Left lobe of liver (tissue), 2 donors: ENCODE results near the gene BIVM. TPM values are rescaled to one million over a fixed set of nuclear protein-coding genes. Genes with fewer than 3 reads are reported as not detected.

Experiments used
- ATAC-seq: fragments of 200-7000 bp; cut with Tn5 transposase; one replicate; pipeline ENCODE4 v1.9.1; 2020; ENCODE audit warnings: mild to moderate bottlenecking, moderate library complexity
- DNase-seq: peaks from one replicate; pipeline ENCODE4 v3.0.0-alpha.2; 2020; ENCODE audit warnings: low spot score
- total RNA-seq: library from RNA; stranded (reverse); gene quantifications from one replicate; pipeline ENCODE4 v1.2.1, GENCODE V29; 2021
- donor health status: DM: no; HTN: no; CAD: no; lungs with moderate emphysema.
- donor health status: DM: no; HTN: yes; CAD: no.

BIVM gene
- total RNA-seq, 1 donor from 2014 or later = 19.6 TPM

GRCh38 chr13:102838273-102838672, 39.4 kb downstream of the BIVM start:
- DNase-seq (no peak), ATAC-seq (no peak)

- no peak for ATAC-seq
- no peak for DNase-seq
Measured at GRCh38 chr13:102838982-102839381, 40.1 kb downstream of the BIVM start.

- ATAC-seq (peak; percentile 26), DNase-seq (no peak)
Measured at GRCh38 chr13:102839462-102839861, 40.5 kb downstream of the BIVM start.

DNA sequence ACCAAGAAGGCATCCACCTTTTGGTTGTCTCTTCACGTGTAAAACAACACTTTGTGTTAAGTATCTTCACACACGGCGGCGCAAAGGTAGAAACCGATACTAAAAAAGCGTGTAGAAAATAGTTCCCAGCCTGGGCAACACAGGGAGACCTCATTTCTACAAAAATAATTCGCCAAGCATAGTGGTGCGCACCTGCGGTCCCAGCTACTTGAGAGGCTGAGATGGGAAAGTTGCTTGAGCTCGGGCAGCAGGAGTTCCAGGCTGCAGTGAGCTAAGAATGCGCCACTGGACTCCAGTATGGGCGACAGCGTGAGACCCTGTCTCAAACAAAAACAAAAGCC, 46.3 kb downstream of the BIVM start:
- ATAC-seq = peak; percentile 34
- DNase-seq = no peak

DNA sequence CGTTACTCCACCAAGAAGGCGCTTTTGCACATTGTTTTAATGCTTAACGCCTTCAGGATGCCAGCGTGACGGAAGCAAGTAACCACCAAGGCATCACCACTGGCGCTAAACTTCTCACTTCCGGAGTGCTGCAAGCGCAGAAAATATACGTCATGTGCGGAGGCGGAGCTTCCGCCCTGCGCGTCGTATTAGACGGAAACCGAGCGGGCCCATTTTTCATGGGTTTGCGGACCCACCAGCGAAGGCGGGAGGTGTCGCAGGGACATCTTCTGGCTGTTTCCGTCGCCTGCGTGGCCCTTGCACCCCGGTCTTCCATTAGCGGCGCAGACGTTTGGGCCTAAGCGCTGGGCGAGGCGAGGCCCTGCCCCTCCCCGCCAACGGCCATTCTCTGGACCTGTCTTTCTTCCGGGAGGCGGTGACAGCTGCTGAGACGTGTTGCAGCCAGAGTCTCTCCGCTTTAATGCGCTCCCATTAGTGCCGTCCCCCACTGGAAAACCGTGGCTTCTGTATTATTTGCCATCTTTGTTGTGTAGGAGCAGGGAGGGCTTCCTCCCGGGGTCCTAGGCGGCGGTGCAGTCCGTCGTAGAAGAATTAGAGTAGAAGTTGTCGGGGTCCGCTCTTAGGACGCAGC, 46.8 kb downstream of the BIVM start, which contains the start of gene ERCC5:
TSS of gene ERCC5 (plus strand) at position 403 of the 631 bp plus-strand sequence. CDS start 235 bp downstream, outside the sequence.
- ATAC-seq = peak; percentile 91
- peak; percentile 96 for DNase-seq

DNA sequence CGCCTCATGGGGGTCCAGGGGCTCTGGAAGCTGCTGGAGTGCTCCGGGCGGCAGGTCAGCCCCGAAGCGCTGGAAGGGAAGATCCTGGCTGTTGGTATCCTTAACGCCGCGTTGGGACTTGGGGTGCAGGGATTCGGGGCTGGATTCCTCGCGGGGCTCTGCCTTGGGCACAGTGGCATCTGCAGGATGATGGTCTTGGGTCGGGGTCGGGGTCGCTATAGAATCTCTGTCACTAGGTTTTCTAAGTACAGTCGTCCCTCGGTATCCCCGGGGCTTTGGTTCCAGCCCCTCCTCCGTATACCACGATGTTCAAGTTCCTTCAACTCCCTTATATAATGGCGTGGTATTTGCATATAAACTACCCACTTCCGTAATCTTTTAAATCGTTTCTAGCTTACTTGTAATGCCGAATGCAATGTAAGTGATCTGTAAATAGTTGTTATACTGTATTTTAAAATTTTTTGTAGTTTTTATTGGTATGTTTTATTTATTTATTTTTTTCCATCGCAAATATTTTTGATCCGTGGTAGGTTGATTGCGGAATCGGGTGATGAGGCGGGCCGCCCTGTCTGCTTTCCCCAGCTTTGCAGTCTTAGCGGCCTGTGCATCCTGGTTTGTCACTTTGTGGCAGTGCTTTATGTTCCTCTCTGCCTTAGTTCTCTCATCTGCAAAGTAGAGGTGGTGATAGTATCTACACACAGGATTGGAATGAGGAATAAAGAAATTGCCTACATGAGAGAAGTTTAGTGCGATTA, 47.5 kb downstream of the BIVM start:
- peak; percentile 28 for ATAC-seq
- no peak for DNase-seq

GRCh38 chr13:102847272-102848234, 48.6 kb downstream of the BIVM start:
- ATAC-seq (peak; percentile 37), DNase-seq (no peak)

- ATAC-seq = no peak
- no peak for DNase-seq
Measured at GRCh38 chr13:102848956-102849355, 50.0 kb downstream of the BIVM start.

- DNase-seq (no peak), ATAC-seq (no peak)
Measured at GRCh38 chr13:102852556-102852955, 53.6 kb downstream of the BIVM start.

DNA sequence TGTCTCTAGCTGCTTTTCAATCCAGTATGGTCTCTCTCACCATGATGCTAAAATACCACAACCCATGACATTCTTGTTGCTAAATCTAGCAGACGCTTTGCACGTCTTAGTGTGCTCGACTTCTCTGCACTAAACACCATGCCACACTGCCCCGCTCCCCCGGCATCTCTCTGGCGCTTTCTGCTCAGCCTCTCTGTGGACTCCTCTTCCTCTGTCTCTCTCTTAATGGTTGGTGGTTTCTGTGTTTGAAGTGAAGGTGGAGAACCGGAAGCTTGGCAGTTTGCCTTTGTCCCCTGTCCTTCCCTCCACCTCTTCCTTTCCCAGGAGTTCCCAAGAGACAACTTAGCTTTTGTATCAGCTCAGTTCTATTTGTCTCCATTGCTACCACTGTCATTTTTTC, 55.8 kb downstream of the BIVM start:
- ATAC-seq (no peak), DNase-seq (no peak)

- DNase-seq (peak; percentile 56), ATAC-seq (peak; percentile 82)
Measured at GRCh38 chr13:102856557-102856956, 57.6 kb downstream of the BIVM start.

DNA sequence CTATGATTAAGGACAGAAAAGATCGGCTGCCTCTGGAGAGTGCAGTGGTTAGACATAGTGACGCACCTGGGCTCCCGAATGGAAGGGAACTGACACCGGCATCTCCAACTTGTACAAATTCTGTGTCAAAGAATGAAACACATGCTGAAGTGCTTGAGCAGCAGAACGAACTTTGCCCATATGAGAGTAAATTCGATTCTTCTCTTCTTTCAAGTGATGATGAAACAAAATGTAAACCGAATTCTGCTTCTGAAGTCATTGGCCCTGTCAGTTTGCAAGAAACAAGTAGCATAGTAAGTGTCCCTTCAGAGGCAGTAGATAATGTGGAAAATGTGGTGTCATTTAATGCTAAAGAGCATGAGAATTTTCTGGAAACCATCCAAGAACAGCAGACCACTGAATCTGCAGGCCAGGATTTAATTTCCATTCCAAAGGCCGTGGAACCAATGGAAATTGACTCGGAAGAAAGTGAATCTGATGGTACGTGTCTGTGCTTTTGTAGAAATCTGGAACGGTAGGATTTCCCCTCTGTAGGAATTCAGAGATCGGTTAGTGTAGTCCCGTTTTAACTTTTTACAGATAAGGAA, 63.8 kb downstream of the BIVM start:
- DNase-seq = no peak
- peak; percentile 18 for ATAC-seq

DNA sequence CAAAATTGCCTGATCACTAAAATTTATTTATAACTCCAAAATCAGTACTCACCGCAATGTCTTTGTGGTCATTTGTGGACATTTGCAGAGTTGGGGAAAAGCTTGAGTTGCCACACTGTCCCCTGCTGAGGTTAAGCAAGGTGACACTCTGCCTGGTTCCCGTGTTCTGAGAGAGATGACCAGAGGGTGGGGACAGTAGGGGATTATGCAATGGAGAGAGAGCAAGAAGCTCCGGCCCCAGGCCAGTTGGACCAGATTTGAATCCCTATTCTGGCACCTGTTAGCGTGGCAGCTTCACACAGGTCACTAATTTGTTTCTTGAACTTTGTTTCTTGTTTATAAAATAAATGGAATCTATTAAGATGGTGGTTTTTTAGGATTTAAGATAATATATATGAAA, 64.7 kb downstream of the BIVM start:
- ATAC-seq (peak; percentile 96), DNase-seq (peak; percentile 89)

- ATAC-seq = no peak
- no peak for DNase-seq
Measured at GRCh38 chr13:102868366-102868936, 69.5 kb downstream of the BIVM start.

- DNase-seq (no peak), ATAC-seq (peak; percentile 60)
Measured at GRCh38 chr13:102869948-102870676, 71.2 kb downstream of the BIVM start.

DNA sequence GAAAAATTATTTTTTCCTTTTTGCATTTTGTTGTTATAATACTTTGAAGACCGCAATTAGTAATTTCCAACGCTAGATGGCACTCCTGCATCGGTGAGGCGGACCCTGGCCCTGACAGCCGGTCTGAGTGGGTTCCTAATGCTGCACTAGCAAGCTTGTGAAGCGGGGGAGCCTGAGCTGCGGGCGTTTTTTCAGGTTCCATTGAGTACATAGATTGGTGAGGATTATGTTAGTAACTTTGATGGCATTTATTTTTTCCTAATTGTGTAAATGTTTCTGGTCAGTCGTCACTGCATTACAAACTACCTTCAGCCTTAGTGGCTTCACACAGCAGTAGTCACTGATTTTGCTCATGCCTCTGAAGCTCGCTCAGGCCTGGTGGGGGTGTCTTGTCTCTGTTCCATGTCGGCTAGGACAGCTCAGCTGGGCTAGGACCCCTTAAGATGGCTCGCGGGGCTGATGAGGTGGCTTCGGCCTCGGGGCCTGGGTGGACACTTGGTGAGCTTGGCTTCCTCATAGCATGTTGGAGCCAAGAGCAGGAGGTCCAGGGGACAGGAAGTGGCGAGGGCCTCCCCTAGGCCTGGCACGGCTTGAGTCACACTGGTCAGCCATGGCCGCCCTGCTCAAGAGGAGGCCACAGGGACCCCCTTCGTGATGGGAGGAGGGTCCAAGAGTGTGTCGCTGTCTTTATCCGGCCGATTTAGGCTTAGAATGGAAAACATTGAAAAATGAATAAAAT, 71.9 kb downstream of the BIVM start:
- no peak for DNase-seq
- peak; percentile 94 for ATAC-seq

- DNase-seq (no peak), ATAC-seq (no peak)
Measured at GRCh38 chr13:102872131-102872530, 73.2 kb downstream of the BIVM start.

DNA sequence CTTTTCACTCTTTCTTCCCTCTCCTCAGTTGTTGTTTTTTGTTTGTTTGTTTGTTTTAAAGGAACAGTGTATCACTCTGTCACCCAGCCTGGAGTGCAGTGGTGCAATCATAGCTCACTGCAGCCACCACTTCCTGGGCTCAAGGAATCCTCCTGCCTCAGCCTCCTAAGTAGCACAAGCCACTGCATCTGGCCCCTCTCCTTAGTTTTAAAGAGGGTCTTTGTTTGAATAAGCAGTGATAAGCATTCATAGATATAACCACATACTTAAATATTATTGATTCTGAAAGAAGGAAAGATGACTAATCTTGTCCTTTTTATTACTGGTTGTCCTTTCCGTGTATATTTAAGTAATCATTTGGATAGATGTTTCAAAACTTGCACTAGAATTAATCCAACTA, 73.6 kb downstream of the BIVM start:
- ATAC-seq (no peak), DNase-seq (no peak)

DNA sequence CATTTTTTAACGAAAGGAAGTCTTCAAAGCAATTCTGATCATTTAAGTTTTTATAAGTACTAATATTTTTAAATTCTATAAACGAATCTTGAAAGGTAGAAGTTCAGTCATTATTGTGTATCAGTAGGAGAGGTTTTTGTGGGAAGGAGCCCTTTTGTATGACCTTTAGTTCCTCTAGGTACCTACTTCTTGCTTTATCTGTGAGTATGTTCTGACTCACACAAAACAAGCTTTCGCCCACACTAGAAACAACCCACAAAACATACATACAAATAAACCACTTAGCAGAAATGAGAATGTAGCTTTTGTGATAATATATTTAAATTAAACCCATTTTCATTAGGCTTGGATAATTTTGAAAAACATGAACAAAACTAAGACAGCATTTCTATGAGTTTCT, 74.7 kb downstream of the BIVM start:
- ATAC-seq (no peak), DNase-seq (no peak)
